ENCODE data around the gene CREB5.

Gene CREB5

DNA sequence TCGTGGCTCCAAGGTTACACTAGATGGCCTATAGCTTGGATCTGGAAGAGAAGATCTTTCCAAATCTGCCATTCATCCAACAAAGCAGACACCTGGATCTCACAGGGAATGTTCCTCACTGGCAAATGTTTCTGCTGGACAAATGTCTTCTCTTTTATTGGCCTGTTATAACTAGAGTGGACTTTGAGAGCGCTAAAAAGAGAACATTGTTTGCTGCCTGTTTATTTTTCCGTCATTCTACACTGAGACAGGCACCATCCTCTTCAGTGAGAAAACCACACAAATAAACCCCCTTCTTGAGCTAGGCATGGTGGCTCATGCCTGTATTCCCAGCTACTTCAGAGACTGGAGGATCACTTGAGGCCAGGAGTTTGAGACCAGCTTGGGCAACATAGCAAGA, 206.9 kb downstream of the CREB5 start:
- no peak for DNase-seq

- no peak for DNase-seq
Observed at GRCh38 chr7:28621369-28621841, 209.1 kb downstream of the CREB5 start.

GRCh38 chr7:28623105-28623730, 210.9 kb downstream of the CREB5 start:
- no peak for DNase-seq

- DNase-seq, result no peak
Observed at GRCh38 chr7:28623863-28624262, 211.5 kb downstream of the CREB5 start.

GRCh38 chr7:28625432-28625831, 213.1 kb downstream of the CREB5 start:
- DNase-seq, result no peak

DNA sequence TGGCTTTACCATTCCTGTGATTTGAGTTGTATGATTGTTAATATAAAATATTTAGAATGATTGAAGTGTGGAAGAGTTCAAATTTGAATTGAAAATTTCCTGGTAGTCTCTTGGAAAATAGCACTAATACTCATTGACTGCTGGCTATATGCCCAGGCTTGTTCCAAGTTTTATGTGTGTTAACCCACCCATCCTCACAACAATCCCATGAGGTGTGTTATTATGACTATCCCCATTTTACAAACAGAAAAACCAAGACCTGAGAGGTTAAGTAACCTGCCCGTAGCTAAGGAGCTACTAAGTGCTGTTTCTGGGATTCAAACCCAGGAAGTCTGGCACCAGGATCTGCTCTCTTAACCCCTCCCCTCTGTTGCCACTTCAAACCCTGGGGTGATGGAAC, 213.9 kb downstream of the CREB5 start:
- DNase-seq, result no peak

- DNase-seq, result no peak
Observed at GRCh38 chr7:28626624-28627262, 214.4 kb downstream of the CREB5 start.

DNA sequence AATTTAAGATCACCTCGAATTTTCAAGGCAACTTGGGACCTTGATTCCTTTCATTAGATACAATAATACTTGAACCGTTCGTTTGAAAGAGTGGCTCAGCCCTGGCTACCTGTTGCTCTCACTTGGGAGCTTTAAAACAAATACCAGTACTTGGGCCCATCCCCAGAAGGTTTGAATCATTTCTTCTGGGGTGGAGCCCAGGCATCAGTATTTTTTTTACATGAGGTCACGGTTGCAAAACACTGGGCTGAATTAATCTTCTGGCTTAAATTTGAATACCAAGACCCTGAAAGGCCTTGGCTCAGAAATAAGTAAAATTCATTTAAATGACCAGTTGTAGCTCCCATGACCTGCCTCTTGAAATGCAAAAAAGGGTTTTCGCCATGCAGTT, 214.9 kb downstream of the CREB5 start:
- DNase-seq, result peak; percentile 1

GRCh38 chr7:28627896-28628295, 215.6 kb downstream of the CREB5 start:
- no peak for DNase-seq

DNA sequence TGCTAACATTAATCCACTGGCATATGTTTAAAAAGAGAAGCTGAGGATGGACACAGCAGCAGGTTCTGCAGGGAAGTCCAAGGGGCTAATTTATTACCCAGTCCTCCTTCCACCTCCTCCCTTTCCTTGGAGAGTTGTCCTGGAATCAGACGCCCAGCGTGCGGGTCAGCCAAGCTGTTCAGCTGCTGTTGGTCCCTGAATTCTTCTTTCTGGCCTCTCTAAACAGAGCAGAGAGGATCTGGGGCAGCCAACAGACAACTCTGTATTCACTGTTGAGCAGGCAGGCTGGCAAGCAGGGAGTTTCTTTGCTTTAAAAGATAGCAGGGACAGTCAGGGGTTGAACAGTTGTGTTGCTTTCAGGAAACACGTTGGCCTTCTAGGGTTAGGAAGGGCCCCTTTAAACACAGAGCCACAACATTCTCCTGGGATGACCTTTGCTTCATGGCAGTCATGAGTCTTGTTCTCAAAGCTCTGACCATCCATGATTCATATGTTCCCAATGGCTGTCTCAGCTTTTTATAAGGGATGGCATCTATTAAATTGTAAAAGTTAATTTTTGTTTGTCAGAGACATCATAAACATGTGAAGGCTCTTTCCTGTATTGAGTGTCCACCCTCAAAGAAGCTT, 217.0 kb downstream of the CREB5 start:
- no peak for DNase-seq

DNA sequence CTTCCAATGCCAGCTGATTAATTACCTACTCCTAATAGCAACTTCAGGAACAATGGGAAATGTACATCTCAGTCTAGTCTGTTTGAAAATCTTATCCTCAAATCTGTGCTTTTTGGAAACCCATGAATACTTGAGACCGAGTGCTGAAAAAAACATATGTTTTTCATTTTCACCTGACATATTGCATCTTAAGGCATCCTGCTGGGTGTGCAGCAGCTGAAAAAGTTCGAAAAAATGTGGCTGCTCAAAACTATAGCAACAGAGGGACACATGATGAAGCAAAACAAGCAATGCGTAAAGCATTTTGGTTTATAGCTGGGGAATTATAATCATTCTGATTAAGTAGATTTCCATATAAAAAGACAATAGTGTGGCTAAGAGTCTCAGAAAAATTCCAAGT, 218.0 kb downstream of the CREB5 start:
- no peak for DNase-seq

GRCh38 chr7:28631995-28632394, 219.7 kb downstream of the CREB5 start:
- DNase-seq, result no peak

- DNase-seq, result no peak
Observed at GRCh38 chr7:28638914-28639313, 226.6 kb downstream of the CREB5 start.

DNA sequence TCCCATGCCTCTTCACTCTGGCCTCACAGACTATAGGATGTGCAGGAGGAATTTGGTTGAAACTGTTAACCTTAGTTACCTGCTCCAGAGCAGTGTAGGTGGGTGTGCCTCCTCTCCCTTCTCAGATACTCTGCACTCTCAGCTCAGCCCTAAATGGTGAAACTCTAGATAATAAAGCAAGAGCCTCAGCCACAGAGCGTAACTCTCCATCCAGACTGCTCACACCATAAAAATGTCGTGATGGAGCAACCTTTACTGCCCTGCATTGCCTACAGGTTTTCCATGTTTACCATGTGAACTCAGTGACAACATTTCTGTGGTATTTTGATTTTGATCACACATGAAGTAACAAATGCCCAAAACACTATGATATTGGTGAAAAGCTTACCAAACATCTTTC, 227.7 kb downstream of the CREB5 start:
- DNase-seq, result no peak

DNA sequence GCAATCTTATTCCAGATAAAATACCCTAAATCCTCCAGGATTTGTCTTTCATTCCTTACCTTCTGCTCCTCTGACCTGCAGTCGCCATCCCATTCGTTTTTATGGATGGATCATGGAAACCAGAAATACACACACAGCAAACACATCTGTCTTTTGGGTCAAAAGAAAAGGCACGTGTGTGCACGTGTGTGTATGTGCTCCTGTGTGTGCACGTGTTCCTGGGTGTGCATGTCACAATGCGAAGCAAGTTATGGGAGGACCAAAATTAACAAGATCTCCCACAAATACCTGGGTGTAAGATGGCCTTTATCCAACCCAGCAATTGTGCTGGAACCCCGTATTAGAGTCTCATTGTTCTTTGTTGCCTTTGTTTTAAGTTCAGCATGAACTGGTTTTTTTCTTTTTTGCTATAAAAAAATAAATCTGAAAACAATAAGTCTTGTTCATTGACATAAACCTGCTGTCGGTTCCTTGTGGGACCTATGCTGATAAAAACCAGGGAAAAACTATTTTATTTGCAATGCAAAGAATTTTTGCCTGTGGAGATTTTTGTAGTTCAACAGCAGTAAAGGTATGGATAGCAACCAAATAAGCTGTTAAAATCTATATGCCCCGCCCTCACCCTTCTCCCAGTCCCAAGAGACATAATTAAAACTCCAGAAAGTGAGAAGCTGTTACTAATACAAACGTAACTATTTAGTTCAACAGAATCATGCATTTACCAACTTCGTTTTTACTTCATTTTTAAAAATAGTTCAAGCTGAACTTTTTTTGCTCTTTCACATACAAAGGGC, 229.6 kb downstream of the CREB5 start:
- no peak for DNase-seq

- no peak for DNase-seq
Observed at GRCh38 chr7:28643188-28643569, 230.9 kb downstream of the CREB5 start.

- DNase-seq, result no peak
Observed at GRCh38 chr7:28643584-28644340, 231.4 kb downstream of the CREB5 start.

GRCh38 chr7:28645866-28646265, 233.5 kb downstream of the CREB5 start:
- no peak for DNase-seq

GRCh38 chr7:28646376-28647075, 234.2 kb downstream of the CREB5 start:
- DNase-seq, result no peak

- no peak for DNase-seq
Observed at GRCh38 chr7:28647076-28647421, 234.7 kb downstream of the CREB5 start.

- no peak for DNase-seq
Observed at GRCh38 chr7:28649189-28649588, 236.9 kb downstream of the CREB5 start.

- no peak for DNase-seq
Observed at GRCh38 chr7:28649811-28650210, 237.5 kb downstream of the CREB5 start.
